GM20000 (cell line): ENCODE measurements around the gene TSEN2.

Source experiments
- DNase-seq: peaks from one replicate; pipeline ENCODE4 v3.0.0; 2012; ENCODE audit warnings: low spot score
- CTCF ChIP-seq: IDR thresholded peaks from 2 replicates; pipeline ENCODE4 v1.5.1; 2012; ENCODE audit warnings: mild to moderate bottlenecking, control low read depth; ENCODE audit errors: extremely low read depth, missing control alignments

TSEN2 gene

GRCh38 chr3:12545473-12545791 is 61.2 kb downstream of the TSEN2 start, which contains the start of gene MKRN2OS:
Gene MKRN2OS, minus strand, starts transcription at chr3:12545499. Its CDS starts 35 bp downstream, at chr3:12545464.
- no peak for DNase-seq
- no peak for TF ChIP-seq CTCF

GRCh38 chr3:12549971-12550760 is 65.9 kb downstream of the TSEN2 start:
- no peak for DNase-seq
- TF ChIP-seq CTCF, result no peak

GRCh38 chr3:12553921-12554391 is 69.7 kb downstream of the TSEN2 start:
- TF ChIP-seq CTCF, result no peak
- no peak for DNase-seq

- DNase-seq, result peak; percentile 22
These were observed 72.0 kb downstream of the TSEN2 start for GRCh38 chr3:12556314-12556689.

GRCh38 chr3:12556690-12557472 is 72.6 kb downstream of the TSEN2 start, which contains the start of gene MKRN2:
Gene MKRN2, plus strand, starts transcription at chr3:12557087. Its CDS starts 64 bp downstream, at chr3:12557151.
- peak; percentile 90 for DNase-seq
- no peak for TF ChIP-seq CTCF

More at GRCh38 chr3:12556314-12556689, 72.0 kb downstream of the TSEN2 start:
- no peak for TF ChIP-seq CTCF

GRCh38 chr3:12557473-12558100 is 73.3 kb downstream of the TSEN2 start:
- TF ChIP-seq CTCF, result no peak
- no peak for DNase-seq

GRCh38 chr3:12558706-12559105 is 74.4 kb downstream of the TSEN2 start:
- TF ChIP-seq CTCF, result no peak
- no peak for DNase-seq
